Esophagus muscularis mucosa (tissue), 4 donors: ENCODE measurements around the gene ASPRV1. TPM values are rescaled to one million over a fixed set of nuclear protein-coding genes. Genes with fewer than 3 reads are reported as not detected.
A peak's percentile ranks its signal among the peaks of the same experiment; 100 is the strongest.

Experiments
- DNase-seq: peaks from one replicate; pipeline ENCODE4 v3.0.0-alpha.2; 2017; ENCODE audit errors: extremely low spot score
- H3K27ac ChIP-seq, 4 donors: fragments of 200-600 bp; sonication (generic); replicated peaks in 1 of 4; 1 replicate in 3 of 4; 2 replicates in 1 of 4; pipeline ENCODE4 v1.5.1; 2016 to 2019; ENCODE audit warnings: mild to moderate bottlenecking in 1 of 4
- H3K27me3 ChIP-seq, 4 donors: fragments of 200-600 bp; sonication (generic); one replicate each; pipeline versions ENCODE4 v1.5.1 to v1.6.0; 2016 to 2019
- H3K36me3 ChIP-seq, 4 donors: fragments of 200-600 bp; sonication (generic); one replicate each; pipeline ENCODE4 v1.5.1; 2016 to 2019
- H3K4me1 ChIP-seq, 4 donors: fragments of 200-600 bp; sonication (generic); one replicate each; pipeline ENCODE4 v1.5.1; 2016 to 2019
- H3K4me3 ChIP-seq, 4 donors: fragments of 200-600 bp; sonication (generic); 1 replicate in 2 of 4; 2 replicates in 2 of 4; pipeline ENCODE4 v1.5.1; 2016 to 2019; ENCODE audit warnings: mild to moderate bottlenecking in 4 of 4, moderate library complexity in 1 of 4
- H3K9me3 ChIP-seq, 4 donors: fragments of 200-600 bp; sonication (generic); 1 replicate in 3 of 4; 2 replicates in 1 of 4; pipeline ENCODE4 v1.5.1; 2016 to 2019
- EP300 ChIP-seq: sonication (generic); formaldehyde crosslinking; IDR thresholded peaks from one replicate; pipeline ENCODE4 v1.6.1; 2017; ENCODE audit warnings: antibody characterized with exemption
- POLR2A ChIP-seq: fragments of 450-650 bp; IDR thresholded peaks from one replicate; pipeline ENCODE4 v1.6.1; 2017; ENCODE audit warnings: antibody characterized with exemption, moderate library complexity, mild to moderate bottlenecking, low read depth
- POLR2AphosphoS5 ChIP-seq, 2 donors: sonication (generic); formaldehyde crosslinking; IDR thresholded peaks; one replicate each; pipeline ENCODE4 v1.6.1; 2017; ENCODE audit warnings: antibody characterized with exemption in 2 of 2
- WGBS: methylation state at CpG from one replicate; pipeline ENCODE4 v1.1.5; 2018; 5-methylcytosine and 5-hydroxymethylcytosine counted together
- intact Hi-C: fragments of 100-400 bp; cut with DNase I; formaldehyde crosslinking; loops from one replicate; pipeline ENCODE4 v1.15.1; 2023
- total RNA-seq, 4 donors: library from RNA; depleted of rRNA; stranded (reverse); fragments of >200 nt; gene quantifications; one replicate each; pipeline versions ENCODE4 v1.1.0 to v1.2.1, GENCODE V29; 2016
- TF ChIP-seq, protein P1 (sequence below), 3 experiments: fragments of 200-600 bp in 2 of 3; fragments of 450-650 bp in 1 of 3; sonication (generic) in 2 of 3; IDR thresholded peaks; one replicate each; pipeline ENCODE4 v1.5.1; 2017 to 2019; ENCODE audit warnings: antibody characterized with exemption in 3 of 3, mild to moderate bottlenecking in 2 of 3, moderate library complexity in 1 of 3

ASPRV1 gene
- total RNA-seq, 4 donors from 2014 or later = 1.2 to 1.7 (median 1.6) TPM

DNA sequence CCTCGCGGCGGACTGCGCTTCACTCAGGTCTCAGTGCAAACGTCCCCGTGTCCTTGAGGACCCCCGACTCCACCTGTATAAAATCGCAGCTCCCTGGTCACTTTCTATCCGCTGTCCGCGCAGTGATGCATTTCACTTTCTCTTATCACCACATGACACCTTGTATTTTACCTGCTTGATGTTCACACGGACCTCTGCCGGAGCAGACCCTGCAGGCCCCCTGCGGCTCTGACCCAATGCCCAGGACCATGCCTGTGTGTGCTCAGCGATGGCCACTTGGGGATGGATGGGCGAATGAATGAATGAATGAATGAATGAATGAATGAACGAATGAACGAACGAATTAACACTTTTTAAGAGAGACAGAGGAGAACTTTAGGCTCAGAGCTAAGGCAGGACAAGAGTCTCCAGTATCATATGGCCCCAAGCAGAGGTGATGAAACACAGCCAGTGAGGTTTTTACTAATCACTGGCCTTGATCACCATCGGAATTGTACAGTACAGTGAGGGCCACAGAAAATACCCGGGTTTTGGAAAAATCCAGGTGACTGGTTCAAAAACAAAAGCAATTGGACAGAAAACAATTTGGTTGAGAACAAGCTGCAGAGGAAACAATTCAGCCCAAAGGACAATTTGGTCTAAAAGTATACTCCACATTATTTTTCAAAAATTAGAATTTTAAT, 12.3 kb downstream of the ASPRV1 start:
- no peak for DNase-seq
- H3K36me3 ChIP-seq = peaks cover 0 to under 1% (median 0%) of the 10 kb centered on the region in 4 donors
- 79% methylated on average over 21 of the region's 21 CpGs for WGBS
- H3K9me3 ChIP-seq = no peaks in the 10 kb centered on the region
- H3K27ac ChIP-seq = no peak overlapping the region
- H3K4me3 ChIP-seq = peak overlapping the region in 1 of 4 donors; percentile 24
- H3K4me1 ChIP-seq = peaks cover 0 to 9% (median 7%) of the 10 kb centered on the region in 4 donors
- intact Hi-C loops = no loop called here
- peaks cover 0 to 8% (median 0%) of the 10 kb centered on the region in 4 donors for H3K27me3 ChIP-seq
- TF ChIP-seq POLR2A = no peak
- TF ChIP-seq, protein P1, sequence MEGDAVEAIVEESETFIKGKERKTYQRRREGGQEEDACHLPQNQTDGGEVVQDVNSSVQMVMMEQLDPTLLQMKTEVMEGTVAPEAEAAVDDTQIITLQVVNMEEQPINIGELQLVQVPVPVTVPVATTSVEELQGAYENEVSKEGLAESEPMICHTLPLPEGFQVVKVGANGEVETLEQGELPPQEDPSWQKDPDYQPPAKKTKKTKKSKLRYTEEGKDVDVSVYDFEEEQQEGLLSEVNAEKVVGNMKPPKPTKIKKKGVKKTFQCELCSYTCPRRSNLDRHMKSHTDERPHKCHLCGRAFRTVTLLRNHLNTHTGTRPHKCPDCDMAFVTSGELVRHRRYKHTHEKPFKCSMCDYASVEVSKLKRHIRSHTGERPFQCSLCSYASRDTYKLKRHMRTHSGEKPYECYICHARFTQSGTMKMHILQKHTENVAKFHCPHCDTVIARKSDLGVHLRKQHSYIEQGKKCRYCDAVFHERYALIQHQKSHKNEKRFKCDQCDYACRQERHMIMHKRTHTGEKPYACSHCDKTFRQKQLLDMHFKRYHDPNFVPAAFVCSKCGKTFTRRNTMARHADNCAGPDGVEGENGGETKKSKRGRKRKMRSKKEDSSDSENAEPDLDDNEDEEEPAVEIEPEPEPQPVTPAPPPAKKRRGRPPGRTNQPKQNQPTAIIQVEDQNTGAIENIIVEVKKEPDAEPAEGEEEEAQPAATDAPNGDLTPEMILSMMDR (IDR thresholded peaks at IDR 0.05) = no peak
- TF ChIP-seq EP300 = no peak
- no peak for TF ChIP-seq POLR2AphosphoS5 (IDR thresholded peaks at IDR 0.05)

DNA sequence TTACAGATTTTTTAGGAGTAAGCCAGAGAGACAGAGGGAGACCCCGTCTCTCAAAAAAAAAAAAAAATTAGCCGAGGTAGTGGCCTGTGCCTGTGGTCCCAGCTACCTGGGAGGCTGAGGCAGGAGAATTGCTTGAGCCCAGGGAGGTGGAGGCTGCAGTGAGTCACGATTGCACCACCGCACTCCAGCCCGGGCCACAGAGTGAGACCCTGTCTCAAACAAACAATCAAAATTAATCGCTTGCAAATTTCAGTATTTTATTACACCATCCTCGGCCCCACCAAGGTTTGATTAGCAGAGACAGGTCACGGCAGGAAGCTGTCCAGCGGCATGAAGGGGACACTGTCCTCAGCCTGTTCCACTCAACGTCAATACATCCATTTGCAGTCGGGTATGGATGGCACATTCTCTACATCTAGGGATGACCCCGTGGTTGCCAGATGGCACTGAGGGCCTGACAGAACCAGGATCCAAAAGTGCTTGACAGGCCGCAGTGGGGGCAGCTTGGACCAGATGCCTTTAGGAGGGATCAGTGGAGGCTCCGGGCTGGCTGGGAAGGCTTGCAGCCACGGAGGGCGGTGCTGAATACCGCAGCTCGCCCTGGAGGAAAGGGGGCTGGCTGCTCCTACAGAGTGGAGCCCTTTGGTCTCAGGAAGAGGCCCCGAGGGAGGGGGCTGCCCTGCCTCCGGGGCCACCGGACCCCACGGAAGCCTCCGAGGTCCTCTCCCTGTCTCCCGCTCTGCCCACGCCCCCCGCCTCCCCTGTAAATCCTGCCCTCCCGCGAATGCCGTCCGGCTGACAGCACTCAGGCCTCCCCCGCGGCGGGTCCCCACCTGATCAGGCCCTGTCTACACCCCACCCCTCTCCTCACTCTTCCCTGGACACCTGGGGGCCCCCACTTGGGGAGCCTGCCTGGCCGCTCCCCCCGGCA, 13.1 kb downstream of the ASPRV1 start:
- intact Hi-C loops = no loop called here
- H3K4me1 ChIP-seq = peaks cover 0 to 9% (median 7%) of the 10 kb centered on the region in 4 donors
- DNase-seq = no peak
- WGBS = 71% methylated on average over 18 of the region's 35 CpGs
- no peaks in the 10 kb centered on the region for H3K9me3 ChIP-seq
- no peak overlapping the region for H3K27ac ChIP-seq
- no peak for TF ChIP-seq EP300
- TF ChIP-seq, protein P1 (IDR thresholded peaks at IDR 0.05) = no peak
- TF ChIP-seq POLR2A = no peak
- TF ChIP-seq POLR2AphosphoS5 (IDR thresholded peaks at IDR 0.05) = no peak
- H3K4me3 ChIP-seq = peak overlapping the region in 1 of 4 donors; percentile 24
- H3K36me3 ChIP-seq = peaks cover 0 to 9% (median 5%) of the 10 kb centered on the region in 4 donors
- peaks cover 0 to 8% (median 0%) of the 10 kb centered on the region in 4 donors for H3K27me3 ChIP-seq

DNA sequence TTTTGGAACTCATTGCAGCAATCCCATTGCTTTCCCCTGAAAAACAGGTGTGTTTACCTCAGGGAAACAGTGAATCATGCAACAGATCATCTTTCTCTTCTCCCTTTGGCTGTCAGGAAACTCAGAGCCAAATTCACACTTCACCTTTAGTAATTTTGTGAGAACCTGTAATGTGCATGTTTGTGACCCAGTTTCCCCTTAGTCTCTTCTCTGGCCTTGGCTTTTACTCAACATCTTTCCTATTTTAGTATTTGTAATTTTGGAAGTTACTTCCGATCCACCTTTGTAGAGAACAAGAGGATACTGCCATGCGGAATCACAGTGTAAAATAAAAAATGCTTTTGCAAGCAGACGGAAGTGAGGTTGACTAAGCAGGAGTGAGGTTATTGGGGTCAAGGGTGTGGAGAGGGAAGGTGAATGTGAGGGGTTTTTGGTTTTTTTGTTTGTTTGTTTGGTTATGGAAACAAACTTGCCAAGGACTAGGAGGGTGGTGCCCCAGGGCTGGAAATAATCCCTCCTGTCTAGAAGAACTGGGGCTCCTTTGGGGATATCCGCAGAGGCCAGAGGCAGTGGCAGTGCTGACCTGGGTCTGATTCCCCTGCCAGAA, 14.0 kb downstream of the ASPRV1 start:
- Histone ChIP-seq H3K4me3 (no peak overlapping the region), H3K36me3 (peaks cover 2 to 18% (median 12%) of the 10 kb centered on the region in 4 donors), H3K9me3 (no peaks in the 10 kb centered on the region), H3K27ac (no peak overlapping the region), H3K4me1 (peaks cover 0 to 9% (median 7%) of the 10 kb centered on the region in 4 donors), H3K27me3 (peaks cover 0 to 8% (median 0%) of the 10 kb centered on the region in 4 donors)
- no peak for DNase-seq
- 89% methylated on average over 4 of the region's 4 CpGs for WGBS
- TF ChIP-seq POLR2AphosphoS5 (IDR thresholded peaks at IDR 0.05) (no peak), EP300 (no peak), POLR2A (no peak)
- TF ChIP-seq, protein P1 (IDR thresholded peaks at IDR 0.05) = no peak
- intact Hi-C loops = no loop called here

DNA sequence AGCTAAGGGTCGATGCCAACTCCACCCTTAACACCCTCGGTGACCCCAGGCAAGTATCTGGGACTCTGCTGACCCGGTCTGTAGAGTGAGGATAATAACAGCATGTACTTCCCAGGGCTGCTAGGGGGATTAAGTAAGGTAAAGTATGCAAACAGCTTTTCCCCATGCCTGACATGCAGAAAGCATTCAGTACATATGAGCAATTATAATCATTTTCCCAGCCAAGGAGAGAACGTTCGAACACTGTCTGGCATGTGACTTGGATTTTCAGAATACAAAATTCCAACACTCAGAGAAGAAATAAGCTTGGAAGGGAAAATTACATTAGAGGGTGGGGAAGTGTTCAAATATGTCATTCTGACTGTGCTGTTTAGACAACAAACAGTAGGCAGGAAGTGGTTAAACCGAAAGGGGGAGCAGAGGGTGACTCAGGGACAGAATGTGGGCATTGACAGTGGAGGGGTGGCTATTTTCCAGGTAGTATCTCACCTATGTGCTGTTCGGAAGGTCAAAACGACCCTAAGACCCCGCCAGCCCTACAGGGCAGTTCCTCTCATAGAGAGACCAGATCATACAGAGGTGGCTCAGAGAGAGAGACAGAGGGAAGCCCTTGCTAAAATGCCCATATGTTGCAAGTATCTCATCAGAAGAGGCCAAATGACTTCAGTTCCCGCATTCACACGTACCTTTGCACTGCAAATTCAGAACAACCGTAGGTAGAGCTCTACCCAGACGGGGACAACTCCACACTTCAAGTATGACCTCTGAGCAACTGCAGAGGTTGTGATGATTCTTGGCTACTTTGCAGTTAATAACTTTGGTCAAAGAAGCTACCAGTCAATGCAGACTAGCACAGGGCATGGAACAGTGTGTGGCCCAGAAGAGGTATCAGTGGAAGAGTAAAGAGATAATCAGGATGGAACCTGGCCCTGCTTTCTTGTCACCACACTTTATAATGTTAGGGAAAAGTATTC, 14.8 kb downstream of the ASPRV1 start:
- TF ChIP-seq POLR2A = no peak
- TF ChIP-seq POLR2AphosphoS5 (IDR thresholded peaks at IDR 0.05) = no peak
- TF ChIP-seq, protein P1 (IDR thresholded peaks at IDR 0.05) = no peak
- TF ChIP-seq EP300 = no peak
- Histone ChIP-seq H3K36me3 (peaks cover 9 to 25% (median 19%) of the 10 kb centered on the region in 4 donors), H3K4me3 (no peak overlapping the region), H3K4me1 (peaks cover 0 to 9% (median 7%) of the 10 kb centered on the region in 4 donors), H3K27ac (no peak overlapping the region), H3K27me3 (peaks cover 0 to 8% (median 0%) of the 10 kb centered on the region in 4 donors), H3K9me3 (no peaks in the 10 kb centered on the region)
- DNase-seq = no peak
- intact Hi-C loops = no loop called here
- WGBS = 68% methylated on average over 12 of the region's 13 CpGs
